ENCODE measurements around the gene NOC2L. TPM values are rescaled to one million over a fixed set of nuclear protein-coding genes. Genes with fewer than 3 reads are reported as not detected.
A peak's percentile ranks its signal among the peaks of the same experiment; 100 is the strongest.

Gene NOC2L
- total and polyA plus RNA-seq, 9 of the 15 experiments (the other 6 are each of a cell fraction or from before 2014, with no cell fraction given), result 4.0 to 410 (median 200) TPM

GRCh38 chr1:904310-904950 is 54.6 kb downstream of the NOC2L start (continued):
- peak; percentile 86 for TF ChIP-seq ARID4B (CRISPR knock-in tag; IDR thresholded peaks at IDR 0.05)
- TF ChIP-seq CBX5 (IDR thresholded peaks at IDR 0.05; ENCODE audit: borderline replicate concordance, low read depth), result no peak
- no peak for TF ChIP-seq STAT5A (IDR thresholded peaks at IDR 0.05; ENCODE audit: borderline replicate concordance, low read length)
- peak; percentile 89 for TF ChIP-seq ZBTB33 (CRISPR knock-in tag; IDR thresholded peaks at IDR 0.05)
- TF ChIP-seq TSHZ1 (CRISPR knock-in tag; IDR thresholded peaks at IDR 0.05), result no peak
- TF ChIP-seq TEAD1 (CRISPR knock-in tag; IDR thresholded peaks at IDR 0.05), result peak in 1 of 2 experiments; percentile 87; a peak in 2 of 4 replicates
- TF ChIP-seq FOXP4 (CRISPR knock-in tag; IDR thresholded peaks at IDR 0.05; ENCODE audit: borderline replicate concordance), result peak; percentile 97
- peak; percentile 95 for TF ChIP-seq GMEB1 (CRISPR knock-in tag; IDR thresholded peaks at IDR 0.05)
- TF ChIP-seq ZNF77 (CRISPR knock-in tag; IDR thresholded peaks at IDR 0.05), result no peak
- no peak for TF ChIP-seq SAFB2 (IDR thresholded peaks at IDR 0.05; ENCODE audit: borderline replicate concordance, low read depth, low read length, severe bottlenecking)
- TF ChIP-seq GABPB1 (CRISPR knock-in tag; IDR thresholded peaks at IDR 0.05), result peak; percentile 78
- TF ChIP-seq MEF2D (tag; conservative IDR thresholded peaks at IDR 0.05; ENCODE audit: low read depth), result no peak
